Neuronal stem cell (in vitro differentiated cells): ENCODE data around the gene NTN5.
A peak's percentile ranks its signal among the peaks of the same experiment; 100 is the strongest.
"Not testable (repeated sequence)": the region's sequence is repeated elsewhere in the genome, so short reads cannot be mapped to it uniquely, and the experiment has no call there.

ENCODE experiments used
- DNase-seq: peaks from one replicate; pipeline ENCODE4 v3.0.0-alpha.2; 2013; ENCODE audit warnings: low spot score
- H2AFZ ChIP-seq: one replicate; pipeline ENCODE4 v1.6.1; 2013; ENCODE audit warnings: mild to moderate bottlenecking, low read length, inconsistent platforms
- H2AK5ac ChIP-seq: 2 replicates; pipeline ENCODE4 v1.6.1; 2013; ENCODE audit warnings: low read depth, mild to moderate bottlenecking, inconsistent platforms, low read length, moderate library complexity, mixed read lengths
- H2BK120ac ChIP-seq: 2 replicates; pipeline ENCODE4 v1.6.1; 2013; ENCODE audit warnings: low read depth, mild to moderate bottlenecking, inconsistent platforms, low read length, moderate library complexity, mixed read lengths
- H2BK12ac ChIP-seq: one replicate; pipeline ENCODE4 v1.6.1; 2013; ENCODE audit warnings: low read length, inconsistent platforms
- H2BK15ac ChIP-seq: 2 replicates; pipeline ENCODE4 v1.6.1; 2013; ENCODE audit warnings: mild to moderate bottlenecking, low read length, inconsistent platforms, mixed read lengths
- H2BK5ac ChIP-seq: one replicate; pipeline ENCODE4 v1.6.1; 2013; ENCODE audit warnings: inconsistent platforms, mild to moderate bottlenecking, low read length, moderate library complexity
- H3K14ac ChIP-seq: one replicate; pipeline ENCODE4 v1.6.1; 2013; ENCODE audit warnings: low read length, inconsistent platforms
- H3K18ac ChIP-seq: 2 replicates; pipeline ENCODE4 v1.6.1; 2013; ENCODE audit warnings: low read length, inconsistent platforms
- H3K23ac ChIP-seq: 2 replicates; pipeline ENCODE4 v1.6.1; 2013; ENCODE audit warnings: low read depth, mild to moderate bottlenecking, mixed read lengths, low read length, inconsistent platforms; ENCODE audit not compliant: poor library complexity
- H3K27ac ChIP-seq: replicated peaks from 3 replicates; pipeline ENCODE4 v1.5.1; 2013; ENCODE audit warnings: low read length, inconsistent platforms
- H3K27me3 ChIP-seq, 3 experiments: 2 replicates each; pipeline ENCODE4 v1.6.1; 2013; ENCODE audit warnings: low read length in 3 of 3, mild to moderate bottlenecking in 2 of 3, inconsistent platforms in 1 of 3, low read depth in 1 of 3, mixed read lengths in 1 of 3, moderate library complexity in 1 of 3; ENCODE audit not compliant: control insufficient read depth in 3 of 3, insufficient read depth in 3 of 3
- H3K36me3 ChIP-seq, 2 donors: replicated peaks in 1 of 2; 2 replicates each; pipeline ENCODE4 v1.6.1; 2013; ENCODE audit warnings: low read length in 2 of 2; ENCODE audit not compliant: control insufficient read depth in 2 of 2, insufficient read depth in 2 of 2
- H3K4ac ChIP-seq: 2 replicates; pipeline ENCODE4 v1.6.1; 2013; ENCODE audit warnings: inconsistent platforms, mild to moderate bottlenecking, low read length, moderate library complexity
- H3K4me1 ChIP-seq, 2 donors: 1 replicate in 1 of 2; 2 replicates in 1 of 2; pipeline ENCODE4 v1.6.1; 2013; ENCODE audit warnings: low read length in 2 of 2, low read depth in 1 of 2; ENCODE audit not compliant: control insufficient read depth in 2 of 2, insufficient read depth in 1 of 2
- H3K4me2 ChIP-seq: one replicate; pipeline ENCODE4 v1.6.1; 2013; ENCODE audit warnings: mild to moderate bottlenecking, low read length, inconsistent platforms; ENCODE audit not compliant: insufficient read depth, poor library complexity, severe bottlenecking
- H3K4me3 ChIP-seq, 2 donors: 2 replicates each; pipeline ENCODE4 v1.5.1; 2013; ENCODE audit warnings: low read length in 2 of 2, mild to moderate bottlenecking in 2 of 2, inconsistent platforms in 1 of 2, moderate library complexity in 1 of 2
- H3K79me1 ChIP-seq: one replicate; pipeline ENCODE4 v1.6.1; 2013; ENCODE audit warnings: low read depth, mild to moderate bottlenecking, inconsistent platforms, low read length, moderate library complexity
- H3K9ac ChIP-seq: one replicate; pipeline ENCODE4 v1.6.1; 2013; ENCODE audit warnings: mild to moderate bottlenecking, low read depth, low read length, inconsistent platforms; ENCODE audit not compliant: poor library complexity
- H3K9me3 ChIP-seq, 2 donors: replicated peaks in 1 of 2; 2 replicates each; pipeline versions ENCODE3 to v1.6.1; 2013; ENCODE audit warnings: low read length in 2 of 2, mild to moderate bottlenecking in 2 of 2, inconsistent platforms in 1 of 2, low read depth in 1 of 2, mixed read lengths in 1 of 2, moderate library complexity in 1 of 2; ENCODE audit not compliant: control insufficient read depth in 2 of 2, insufficient read depth in 1 of 2
- H4K8ac ChIP-seq: one replicate; pipeline ENCODE4 v1.6.1; 2013; ENCODE audit warnings: low read depth, mild to moderate bottlenecking, inconsistent platforms, low read length, moderate library complexity
- H4K91ac ChIP-seq: one replicate; pipeline ENCODE4 v1.6.1; 2013; ENCODE audit warnings: low read length, low read depth, mild to moderate bottlenecking, inconsistent platforms; ENCODE audit not compliant: poor library complexity
- whole genome bisulfite sequencing, 2 donors: extraction: QIAGEN DNeasy Blood & Tissue Kit; methylation state at CpG; one replicate each; pipeline ENCODE4 v1.1.7; 2013; ENCODE audit warnings: missing lambda C conversion rate in 2 of 2, mixed read lengths in 1 of 2; ENCODE audit not compliant: insufficient read length in 2 of 2, insufficient replicate concordance in 1 of 2; ENCODE audit errors: extremely low coverage in 2 of 2; 5-methylcytosine and 5-hydroxymethylcytosine counted together

The NTN5 gene

DNA sequence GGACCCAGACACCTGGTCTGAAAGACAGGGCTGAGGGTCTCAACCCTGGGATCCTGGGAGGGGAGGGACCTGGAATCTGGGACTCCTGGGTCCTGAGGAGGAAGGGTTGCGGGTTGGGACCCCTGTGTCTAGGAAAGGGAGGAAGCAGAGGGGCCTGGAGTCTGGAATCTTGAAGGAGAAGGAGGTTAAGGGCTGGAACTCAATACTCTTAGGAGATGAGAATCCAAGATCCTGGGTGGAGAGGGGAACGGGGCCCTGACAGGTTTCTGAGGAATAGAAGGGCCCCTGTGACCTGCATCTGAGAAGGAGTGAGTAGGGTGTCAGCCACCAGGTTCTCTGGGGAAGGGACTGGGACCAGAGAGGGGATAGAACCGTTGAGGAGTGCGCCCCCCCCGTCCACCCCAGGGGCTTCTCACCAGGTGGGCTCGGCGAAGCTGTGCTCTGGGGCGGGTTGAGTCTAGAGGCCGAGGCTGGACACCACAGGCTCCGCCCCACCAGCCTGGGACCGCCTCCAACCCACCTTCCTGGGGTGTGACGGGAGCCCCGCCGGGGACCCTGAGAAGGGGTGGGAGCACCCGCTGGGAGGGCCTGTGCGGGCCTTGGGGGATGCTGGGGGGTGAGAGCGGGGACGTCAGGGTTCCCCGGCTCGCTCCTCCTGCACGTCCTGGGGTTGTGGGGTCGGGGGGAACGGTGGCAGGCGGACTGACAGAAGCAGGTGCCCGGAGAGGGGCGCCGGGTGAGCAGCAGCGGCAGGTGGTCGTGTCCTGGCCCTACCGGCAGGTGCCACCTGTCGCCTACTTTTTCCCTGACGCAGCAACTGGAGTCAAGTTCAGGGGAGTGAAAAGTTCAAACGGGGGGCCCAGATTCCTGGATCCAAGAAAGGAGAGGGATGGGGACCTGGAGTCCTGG, 46.7 kb upstream of the NTN5 start, which contains the start of gene MAMSTR:
Gene MAMSTR, minus strand, starts transcription at position 463 of the 909 bp plus-strand sequence. CDS start 694 bp downstream, outside the sequence.
- H3K27ac ChIP-seq, result no peak within 1 kb of the TSS
- no peaks in the 10 kb centered on the region for H3K79me1 ChIP-seq
- H2AK5ac ChIP-seq, result peak within 1 kb of the TSS; percentile 98
- peak within 1 kb of the TSS; percentile 79 for H2BK5ac ChIP-seq
- H3K23ac ChIP-seq, result peak within 1 kb of the TSS; percentile 29
- peak within 1 kb of the TSS; percentile 93 for H2AFZ ChIP-seq
- no peaks in the 10 kb centered on the region for H3K9me3 ChIP-seq
- H3K9ac ChIP-seq, result no peak within 1 kb of the TSS
- no peak within 1 kb of the TSS for H2BK120ac ChIP-seq
- no peaks in the 10 kb centered on the region for H3K36me3 ChIP-seq
- H3K4me2 ChIP-seq, result no peak within 1 kb of the TSS
- H3K14ac ChIP-seq, result peak within 1 kb of the TSS; percentile 11
- no peak within 1 kb of the TSS for H2BK12ac ChIP-seq
- H2BK15ac ChIP-seq, result peak within 1 kb of the TSS; percentile 76
- no peak within 1 kb of the TSS for H4K91ac ChIP-seq
- peak within 1 kb of the TSS; percentile 67 for H3K18ac ChIP-seq
- no peak for DNase-seq
- H3K4me3 ChIP-seq, result peak within 1 kb of the TSS in 1 of 2 donors; percentile 68
- H4K8ac ChIP-seq, result no peak within 1 kb of the TSS
- H3K27me3 ChIP-seq, result no peaks in the 10 kb centered on the region
- peaks cover 28 to 31% of the 10 kb centered on the region in 2 donors for H3K4me1 ChIP-seq
- WGBS, 2 donors, result no CpG with 5 or more reads among the region's 33 CpGs
- no peak within 1 kb of the TSS for H3K4ac ChIP-seq

DNA sequence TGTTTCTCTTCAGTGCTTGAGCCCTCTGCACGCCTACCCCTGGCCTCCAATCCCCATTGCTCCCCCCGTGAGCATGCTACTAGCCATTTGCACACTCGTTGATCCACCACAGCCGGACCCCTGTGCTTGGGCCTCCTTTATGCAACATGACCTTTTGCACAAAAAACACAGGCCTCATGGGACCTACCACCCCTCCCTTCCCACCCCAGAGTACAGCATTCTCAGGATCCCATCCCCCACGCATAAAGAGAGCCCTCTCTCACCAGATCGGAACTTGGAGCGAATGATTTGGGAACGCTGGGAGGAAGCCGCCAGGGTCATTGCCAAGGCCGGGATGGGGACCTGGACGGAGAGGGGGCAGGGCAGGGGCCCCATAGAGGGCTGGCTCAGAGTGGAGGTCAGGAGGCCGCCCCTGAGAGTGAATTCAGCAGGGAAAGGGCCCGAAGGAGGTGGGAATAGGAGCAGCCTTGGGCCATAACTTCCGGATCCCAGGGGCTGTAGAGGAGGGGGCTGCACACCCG, 46.0 kb upstream of the NTN5 start:
- H3K4me2 ChIP-seq, result no peak overlapping the region
- no peak overlapping the region for H3K4ac ChIP-seq
- no peak overlapping the region for H2BK12ac ChIP-seq
- peak overlapping the region; percentile 42 for H2AK5ac ChIP-seq
- no peak overlapping the region for H4K8ac ChIP-seq
- H3K79me1 ChIP-seq, result no peaks in the 10 kb centered on the region
- H3K18ac ChIP-seq, result peak overlapping the region; percentile 67
- no peaks in the 10 kb centered on the region for H3K9me3 ChIP-seq
- H3K36me3 ChIP-seq, result no peaks in the 10 kb centered on the region
- H3K4me1 ChIP-seq, result peaks cover 27 to 32% of the 10 kb centered on the region in 2 donors
- no CpG with 5 or more reads among the region's 15 CpGs for WGBS, 2 donors
- no peaks in the 10 kb centered on the region for H3K27me3 ChIP-seq
- DNase-seq, result no peak
- no peak overlapping the region for H4K91ac ChIP-seq
- H3K27ac ChIP-seq, result no peak overlapping the region
- H2BK5ac ChIP-seq, result peak overlapping the region; percentile 30
- H3K23ac ChIP-seq, result no peak overlapping the region
- peak overlapping the region; percentile 28 for H2BK15ac ChIP-seq
- no peak overlapping the region for H3K14ac ChIP-seq
- peak overlapping the region; percentile 61 for H2AFZ ChIP-seq
- H3K4me3 ChIP-seq, result no peak overlapping the region
- H2BK120ac ChIP-seq, result no peak overlapping the region
- H3K9ac ChIP-seq, result no peak overlapping the region

DNA sequence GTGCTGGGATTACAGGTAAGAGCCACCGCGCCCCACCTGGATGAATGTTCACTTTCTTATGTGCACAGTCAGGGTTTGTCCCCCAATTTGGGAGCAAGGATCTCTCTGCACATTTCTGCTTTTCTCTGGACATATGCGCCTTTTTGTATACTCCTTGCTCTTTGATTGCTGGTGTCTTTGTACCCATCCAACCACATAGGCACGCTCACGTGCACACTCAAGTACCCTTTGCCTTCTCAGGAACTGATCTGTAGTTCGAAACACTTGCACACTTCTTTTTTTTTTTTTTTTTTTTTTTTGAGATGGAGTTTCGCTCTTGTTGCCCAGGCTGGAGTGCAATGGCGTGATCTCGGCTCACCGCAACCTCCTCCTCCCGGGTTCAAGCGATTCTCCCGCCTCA, 45.3 kb upstream of the NTN5 start:
- not testable (repeated sequence) for H2BK5ac ChIP-seq, H2AK5ac ChIP-seq

More for the DNA sequence above, 45.3 kb upstream of the NTN5 start:
- H3K27me3 ChIP-seq, H3K4ac ChIP-seq, H4K8ac ChIP-seq, H2BK15ac ChIP-seq, H3K14ac ChIP-seq, DNase-seq, H3K18ac ChIP-seq, H2BK12ac ChIP-seq, H2BK120ac ChIP-seq, H3K27ac ChIP-seq, H3K4me3 ChIP-seq, H3K79me1 ChIP-seq, H3K23ac ChIP-seq, H3K4me2 ChIP-seq, H3K9ac ChIP-seq, H3K9me3 ChIP-seq, H4K91ac ChIP-seq, H2AFZ ChIP-seq, H3K36me3 ChIP-seq: not testable (repeated sequence)
- H3K4me1 ChIP-seq, result peaks cover 27 to 33% of the 10 kb centered on the region in 2 donors
- no CpG with 5 or more reads among the region's 13 CpGs for WGBS, 2 donors
